Measurements from ENCODE around the gene RPS6KA2. TPM values are rescaled to one million over a fixed set of nuclear protein-coding genes. Genes with fewer than 3 reads are reported as not detected.

RPS6KA2 gene
- total RNA-seq, 4 donors from 2014 or later = 64.9 to 101 (median 81.6) TPM

DNA sequence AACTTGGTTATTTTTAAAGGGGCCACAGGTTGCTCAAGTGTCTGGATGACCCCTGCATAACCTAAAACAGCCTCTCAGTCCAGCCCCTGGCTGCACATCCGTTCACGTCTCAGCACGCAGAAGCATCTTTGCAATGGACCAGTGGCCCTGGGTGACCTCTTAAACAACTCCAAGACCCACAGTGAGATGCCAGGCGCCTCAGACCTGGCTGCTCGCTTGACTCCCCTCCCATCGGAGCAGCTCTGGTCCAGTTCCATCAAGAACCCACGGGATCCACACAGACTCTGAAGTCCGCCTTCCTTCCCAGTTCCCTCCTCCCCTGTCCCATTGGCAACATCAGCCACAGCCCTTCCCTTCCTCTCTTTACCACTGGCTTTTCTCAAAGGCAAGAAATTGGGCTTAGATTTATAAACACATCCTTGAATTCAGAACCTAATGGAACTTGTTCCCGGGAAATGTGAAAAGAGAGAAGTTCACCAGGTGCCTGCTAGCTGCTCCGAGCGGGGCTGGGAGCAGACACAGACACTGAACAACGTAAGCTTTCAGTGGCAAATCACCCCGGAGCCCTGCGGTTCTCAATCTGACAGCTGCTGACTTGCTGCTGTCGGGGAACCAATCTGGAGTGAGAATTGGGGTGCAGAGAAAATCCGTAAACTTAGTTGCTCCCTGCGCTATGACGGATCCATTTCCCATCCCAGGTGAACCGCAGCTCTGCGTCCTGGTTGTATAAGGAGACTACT, 204.7 kb downstream of the RPS6KA2 start:
- peaks cover 14 to 26% of the 10 kb centered on the region in 2 donors for H3K36me3 ChIP-seq
- no peaks in the 10 kb centered on the region for H3K27me3 ChIP-seq
- no peaks in the 10 kb centered on the region for H3K9me3 ChIP-seq
- H3K4me3 ChIP-seq (replicated peaks in 1 of 3) = no peak overlapping the region
- no peak for TF ChIP-seq POLR2A (IDR thresholded peaks at IDR 0.05)
- TF ChIP-seq, protein P1, sequence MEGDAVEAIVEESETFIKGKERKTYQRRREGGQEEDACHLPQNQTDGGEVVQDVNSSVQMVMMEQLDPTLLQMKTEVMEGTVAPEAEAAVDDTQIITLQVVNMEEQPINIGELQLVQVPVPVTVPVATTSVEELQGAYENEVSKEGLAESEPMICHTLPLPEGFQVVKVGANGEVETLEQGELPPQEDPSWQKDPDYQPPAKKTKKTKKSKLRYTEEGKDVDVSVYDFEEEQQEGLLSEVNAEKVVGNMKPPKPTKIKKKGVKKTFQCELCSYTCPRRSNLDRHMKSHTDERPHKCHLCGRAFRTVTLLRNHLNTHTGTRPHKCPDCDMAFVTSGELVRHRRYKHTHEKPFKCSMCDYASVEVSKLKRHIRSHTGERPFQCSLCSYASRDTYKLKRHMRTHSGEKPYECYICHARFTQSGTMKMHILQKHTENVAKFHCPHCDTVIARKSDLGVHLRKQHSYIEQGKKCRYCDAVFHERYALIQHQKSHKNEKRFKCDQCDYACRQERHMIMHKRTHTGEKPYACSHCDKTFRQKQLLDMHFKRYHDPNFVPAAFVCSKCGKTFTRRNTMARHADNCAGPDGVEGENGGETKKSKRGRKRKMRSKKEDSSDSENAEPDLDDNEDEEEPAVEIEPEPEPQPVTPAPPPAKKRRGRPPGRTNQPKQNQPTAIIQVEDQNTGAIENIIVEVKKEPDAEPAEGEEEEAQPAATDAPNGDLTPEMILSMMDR (IDR thresholded peaks at IDR 0.05) = no peak
- no peaks in the 10 kb centered on the region for H3K4me1 ChIP-seq
- WGBS, 2 donors = 94 to 96% methylated on average over 20 of the region's 20 CpGs
- intact Hi-C loops (cut with DNase I) = no loop called here
- no peak overlapping the region for H3K27ac ChIP-seq
- DNase-seq = no peak

GRCh38 chr6:166420351-166420750, 206.7 kb downstream of the RPS6KA2 start:
- no peaks in the 10 kb centered on the region for H3K9me3 ChIP-seq
- WGBS, 2 donors = 68 to 75% methylated on average over 6 of the region's 6 CpGs
- no peaks in the 10 kb centered on the region for H3K4me1 ChIP-seq
- TF ChIP-seq, protein P1 (IDR thresholded peaks at IDR 0.05) = no peak
- no peak for TF ChIP-seq POLR2A (IDR thresholded peaks at IDR 0.05)
- no peaks in the 10 kb centered on the region for H3K27me3 ChIP-seq
- H3K27ac ChIP-seq = no peak overlapping the region
- H3K36me3 ChIP-seq = peaks cover 14 to 31% of the 10 kb centered on the region in 2 donors
- H3K4me3 ChIP-seq (replicated peaks in 1 of 3) = no peak overlapping the region
- intact Hi-C loops (cut with DNase I) = no loop called here
- no peak for DNase-seq

- intact Hi-C loops (cut with DNase I) = no loop called here
- peaks cover 14 to 31% of the 10 kb centered on the region in 2 donors for H3K36me3 ChIP-seq
- WGBS, 2 donors = 93 to 97% methylated on average over 15 of the region's 15 CpGs
- no peak overlapping the region for H3K27ac ChIP-seq
- no peak for TF ChIP-seq POLR2A (IDR thresholded peaks at IDR 0.05)
- TF ChIP-seq, protein P1 (IDR thresholded peaks at IDR 0.05) = no peak
- H3K9me3 ChIP-seq = no peaks in the 10 kb centered on the region
- no peak for DNase-seq
- no peaks in the 10 kb centered on the region for H3K4me1 ChIP-seq
- no peaks in the 10 kb centered on the region for H3K27me3 ChIP-seq
- H3K4me3 ChIP-seq (replicated peaks in 1 of 3) = no peak overlapping the region
Measured at GRCh38 chr6:166419717-166420116, 207.3 kb downstream of the RPS6KA2 start.

DNA sequence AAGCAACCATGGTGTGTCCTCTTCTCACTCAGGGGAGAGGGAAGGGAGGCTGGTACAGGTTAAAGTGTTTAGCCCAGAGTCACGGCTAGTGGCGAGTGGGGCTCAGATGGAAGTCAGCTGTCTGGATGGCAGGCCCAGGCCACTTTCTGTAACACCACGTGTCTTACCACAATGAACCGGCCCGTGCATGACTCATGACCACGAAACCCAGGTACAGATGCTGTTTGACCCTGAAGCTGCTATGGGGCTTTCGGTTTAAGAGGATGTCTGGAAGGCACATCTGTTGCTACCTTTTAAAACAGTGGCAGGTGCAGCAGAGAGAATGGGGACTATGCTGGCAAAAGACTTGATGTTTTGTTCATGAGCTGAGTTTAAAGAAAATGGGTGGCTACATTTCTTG, 207.8 kb downstream of the RPS6KA2 start:
- intact Hi-C loops (cut with DNase I) = no loop called here
- H3K27ac ChIP-seq = no peak overlapping the region
- no peak for TF ChIP-seq POLR2A (IDR thresholded peaks at IDR 0.05)
- TF ChIP-seq, protein P1 (IDR thresholded peaks at IDR 0.05) = no peak
- no peaks in the 10 kb centered on the region for H3K4me1 ChIP-seq
- DNase-seq = no peak
- H3K4me3 ChIP-seq (replicated peaks in 1 of 3) = no peak overlapping the region
- peaks cover 14 to 33% of the 10 kb centered on the region in 2 donors for H3K36me3 ChIP-seq
- WGBS, 2 donors = 78 to 91% methylated on average over 6 to 7 of the region's 7 CpGs
- no peaks in the 10 kb centered on the region for H3K27me3 ChIP-seq
- H3K9me3 ChIP-seq = no peaks in the 10 kb centered on the region

GRCh38 chr6:166418691-166419143, 208.3 kb downstream of the RPS6KA2 start:
- TF ChIP-seq, protein P1 (IDR thresholded peaks at IDR 0.05) = no peak
- TF ChIP-seq POLR2A (IDR thresholded peaks at IDR 0.05) = no peak
- Histone ChIP-seq H3K9me3 (no peaks in the 10 kb centered on the region), H3K4me3 (replicated peaks in 1 of 3) (no peak overlapping the region), H3K27me3 (no peaks in the 10 kb centered on the region), H3K4me1 (no peaks in the 10 kb centered on the region), H3K27ac (no peak overlapping the region), H3K36me3 (peaks cover 19 to 32% of the 10 kb centered on the region in 2 donors)
- WGBS, 2 donors = 79 to 92% methylated on average over 9 of the region's 9 CpGs
- intact Hi-C loops (cut with DNase I) = no loop called here
- DNase-seq = no peak
